A673 (cell line): ENCODE results near the gene FRMPD4.

Source experiments
- EZH2 ChIP-seq: fragments of 200-600 bp; sonication (generic); IDR thresholded peaks from 2 replicates; pipeline ENCODE4 v1.6.1; 2017; ENCODE audit warnings: borderline replicate concordance, low read depth, mild to moderate bottlenecking, mixed read lengths, antibody characterized with exemption, low read length; ENCODE audit not compliant: poor library complexity, severe bottlenecking
- TF ChIP-seq, protein P1 (sequence below): fragments of 300-800, 200-600 bp; sonication (generic); conservative IDR thresholded peaks from 2 replicates; pipeline ENCODE4 v1.5.1; 2017; ENCODE audit warnings: low read depth, mild to moderate bottlenecking, antibody characterized with exemption, low read length, moderate library complexity, mixed read lengths

DNA sequence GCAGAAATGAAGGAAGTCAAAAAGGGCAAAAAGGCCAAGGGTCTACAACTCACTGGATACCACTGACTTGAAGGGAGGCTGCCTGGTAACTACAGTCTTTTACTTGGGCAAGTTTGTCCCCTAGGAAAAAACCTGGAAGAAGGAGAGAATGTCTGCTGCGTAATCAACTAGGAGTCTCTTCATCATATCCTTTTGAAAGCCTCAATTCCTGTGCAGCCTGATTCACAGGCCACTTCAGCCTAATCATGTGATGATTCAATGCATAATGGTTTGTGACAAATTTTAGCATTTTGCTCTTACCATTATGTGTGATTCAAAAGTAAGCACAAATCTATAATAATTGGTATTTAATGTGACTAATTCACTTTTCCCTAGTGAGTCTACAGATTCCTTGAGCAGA lies 273.6 kb downstream of the FRMPD4 start:
- TF ChIP-seq, protein P1, sequence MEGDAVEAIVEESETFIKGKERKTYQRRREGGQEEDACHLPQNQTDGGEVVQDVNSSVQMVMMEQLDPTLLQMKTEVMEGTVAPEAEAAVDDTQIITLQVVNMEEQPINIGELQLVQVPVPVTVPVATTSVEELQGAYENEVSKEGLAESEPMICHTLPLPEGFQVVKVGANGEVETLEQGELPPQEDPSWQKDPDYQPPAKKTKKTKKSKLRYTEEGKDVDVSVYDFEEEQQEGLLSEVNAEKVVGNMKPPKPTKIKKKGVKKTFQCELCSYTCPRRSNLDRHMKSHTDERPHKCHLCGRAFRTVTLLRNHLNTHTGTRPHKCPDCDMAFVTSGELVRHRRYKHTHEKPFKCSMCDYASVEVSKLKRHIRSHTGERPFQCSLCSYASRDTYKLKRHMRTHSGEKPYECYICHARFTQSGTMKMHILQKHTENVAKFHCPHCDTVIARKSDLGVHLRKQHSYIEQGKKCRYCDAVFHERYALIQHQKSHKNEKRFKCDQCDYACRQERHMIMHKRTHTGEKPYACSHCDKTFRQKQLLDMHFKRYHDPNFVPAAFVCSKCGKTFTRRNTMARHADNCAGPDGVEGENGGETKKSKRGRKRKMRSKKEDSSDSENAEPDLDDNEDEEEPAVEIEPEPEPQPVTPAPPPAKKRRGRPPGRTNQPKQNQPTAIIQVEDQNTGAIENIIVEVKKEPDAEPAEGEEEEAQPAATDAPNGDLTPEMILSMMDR: no peak
- TF ChIP-seq EZH2: no peak
